ENCODE data around the gene MYBPC2. TPM values are rescaled to one million over a fixed set of nuclear protein-coding genes. Genes with fewer than 3 reads are reported as not detected.

MYBPC2 gene
- polyA plus RNA-seq, 1 of the 3 experiments (the other 2 are of a cell fraction), result not detected

DNA sequence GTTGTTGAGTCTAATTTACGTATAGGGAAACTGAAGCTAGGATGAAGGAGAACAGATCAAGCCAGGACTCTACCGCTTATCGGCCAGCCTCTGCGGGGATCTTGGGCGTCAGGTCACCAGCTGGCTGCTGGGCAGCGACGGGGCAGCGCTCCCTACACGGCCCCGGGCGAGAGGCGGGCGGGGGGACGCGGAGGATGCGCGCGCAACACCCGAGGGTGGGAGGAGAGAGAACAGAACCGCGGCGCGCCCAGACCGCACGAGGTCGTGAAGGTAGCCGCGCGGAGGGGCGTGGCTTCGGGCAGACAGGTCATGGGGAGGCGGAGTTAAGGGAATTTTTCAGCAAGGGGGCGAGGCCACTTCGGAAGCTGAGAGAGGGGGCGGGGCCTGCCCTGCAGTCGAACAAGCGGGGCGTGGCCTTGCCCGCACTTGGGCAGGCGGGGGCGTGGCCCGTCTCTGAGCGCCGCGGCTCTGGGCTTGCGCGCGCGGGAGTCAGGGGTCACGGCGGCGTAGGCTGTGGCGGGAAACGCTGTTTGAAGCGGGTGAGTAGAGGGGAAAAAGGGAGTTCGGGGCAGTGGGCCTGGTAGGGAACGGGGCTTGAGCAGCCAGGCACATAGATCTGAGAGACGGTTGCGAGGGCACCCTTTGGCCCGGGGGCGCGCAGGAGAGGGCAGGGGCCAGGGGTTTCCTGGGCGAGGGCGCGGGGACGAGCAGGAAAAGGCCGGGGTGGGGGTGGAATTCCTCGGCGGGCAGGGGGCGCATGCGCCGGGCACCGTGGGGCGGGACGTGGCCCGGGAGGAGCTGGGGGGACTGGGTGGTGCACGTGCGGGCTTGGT lies 48.6 kb upstream of the MYBPC2 start, which contains the start of gene POLD1:
Gene POLD1 (plus strand): TSS at position 496 of the 833 bp plus-strand sequence. CDS start 14,505 bp downstream, outside the sequence.
- ChIA-PET CTCF (interaction anchor here (0.6 to 1.8 kb wide), 11 partner anchors 8 to 173 kb away, joined by 3 to 9 read pairs (median 4); partner anchors contain the start of gene NR1H2), POLR2A (interaction anchor here (0.7 to 2.6 kb wide), 5 partner anchors 8 to 127 kb away, joined by 3 to 9 read pairs (median 3); partner anchors contain the start of genes JOSD2 and NR1H2)
- TF ChIP-seq CHD2 (IDR thresholded peaks at IDR 0.05; ENCODE audit: low read length, partially characterized antibody), result no peak
- TF ChIP-seq, protein P1, sequence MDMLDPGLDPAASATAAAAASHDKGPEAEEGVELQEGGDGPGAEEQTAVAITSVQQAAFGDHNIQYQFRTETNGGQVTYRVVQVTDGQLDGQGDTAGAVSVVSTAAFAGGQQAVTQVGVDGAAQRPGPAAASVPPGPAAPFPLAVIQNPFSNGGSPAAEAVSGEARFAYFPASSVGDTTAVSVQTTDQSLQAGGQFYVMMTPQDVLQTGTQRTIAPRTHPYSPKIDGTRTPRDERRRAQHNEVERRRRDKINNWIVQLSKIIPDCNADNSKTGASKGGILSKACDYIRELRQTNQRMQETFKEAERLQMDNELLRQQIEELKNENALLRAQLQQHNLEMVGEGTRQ (IDR thresholded peaks at IDR 0.05; ENCODE audit: borderline replicate concordance, low read depth, low read length), result no peak; the same call in 1 of the 2 replicates
- TF ChIP-seq, protein P2, sequence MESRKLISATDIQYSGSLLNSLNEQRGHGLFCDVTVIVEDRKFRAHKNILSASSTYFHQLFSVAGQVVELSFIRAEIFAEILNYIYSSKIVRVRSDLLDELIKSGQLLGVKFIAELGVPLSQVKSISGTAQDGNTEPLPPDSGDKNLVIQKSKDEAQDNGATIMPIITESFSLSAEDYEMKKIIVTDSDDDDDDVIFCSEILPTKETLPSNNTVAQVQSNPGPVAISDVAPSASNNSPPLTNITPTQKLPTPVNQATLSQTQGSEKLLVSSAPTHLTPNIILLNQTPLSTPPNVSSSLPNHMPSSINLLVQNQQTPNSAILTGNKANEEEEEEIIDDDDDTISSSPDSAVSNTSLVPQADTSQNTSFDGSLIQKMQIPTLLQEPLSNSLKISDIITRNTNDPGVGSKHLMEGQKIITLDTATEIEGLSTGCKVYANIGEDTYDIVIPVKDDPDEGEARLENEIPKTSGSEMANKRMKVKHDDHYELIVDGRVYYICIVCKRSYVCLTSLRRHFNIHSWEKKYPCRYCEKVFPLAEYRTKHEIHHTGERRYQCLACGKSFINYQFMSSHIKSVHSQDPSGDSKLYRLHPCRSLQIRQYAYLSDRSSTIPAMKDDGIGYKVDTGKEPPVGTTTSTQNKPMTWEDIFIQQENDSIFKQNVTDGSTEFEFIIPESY (IDR thresholded peaks at IDR 0.05; ENCODE audit: borderline replicate concordance, low read depth), result peak; percentile 28; the same call in 1 of the 2 replicates
- TF ChIP-seq FOSL2 (IDR thresholded peaks at IDR 0.05; ENCODE audit: borderline replicate concordance, low read depth), result no peak
- TF ChIP-seq FOXM1 (IDR thresholded peaks at IDR 0.05; ENCODE audit: low read depth), result no peak
- TF ChIP-seq RFX5 (IDR thresholded peaks at IDR 0.05; ENCODE audit: low read length), result no peak
- TF ChIP-seq TCF12 (IDR thresholded peaks at IDR 0.05), result no peak; the same call in 1 of the 2 replicates
- TF ChIP-seq JUND (IDR thresholded peaks at IDR 0.05), result 0 out of 2 replicates have a peak, but pooled peaks have one; percentile 33
- TF ChIP-seq, protein P3, sequence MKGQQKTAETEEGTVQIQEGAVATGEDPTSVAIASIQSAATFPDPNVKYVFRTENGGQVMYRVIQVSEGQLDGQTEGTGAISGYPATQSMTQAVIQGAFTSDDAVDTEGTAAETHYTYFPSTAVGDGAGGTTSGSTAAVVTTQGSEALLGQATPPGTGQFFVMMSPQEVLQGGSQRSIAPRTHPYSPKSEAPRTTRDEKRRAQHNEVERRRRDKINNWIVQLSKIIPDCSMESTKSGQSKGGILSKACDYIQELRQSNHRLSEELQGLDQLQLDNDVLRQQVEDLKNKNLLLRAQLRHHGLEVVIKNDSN (IDR thresholded peaks at IDR 0.05; ENCODE audit: borderline replicate concordance, low read depth), result no peak; the same call in 1 of the 2 replicates
- peak; percentile 37 for TF ChIP-seq ELF1 (IDR thresholded peaks at IDR 0.05)
- TF ChIP-seq MEF2A (IDR thresholded peaks at IDR 0.05; ENCODE audit: borderline replicate concordance, low read depth), result no peak
- TF ChIP-seq, protein P4, sequence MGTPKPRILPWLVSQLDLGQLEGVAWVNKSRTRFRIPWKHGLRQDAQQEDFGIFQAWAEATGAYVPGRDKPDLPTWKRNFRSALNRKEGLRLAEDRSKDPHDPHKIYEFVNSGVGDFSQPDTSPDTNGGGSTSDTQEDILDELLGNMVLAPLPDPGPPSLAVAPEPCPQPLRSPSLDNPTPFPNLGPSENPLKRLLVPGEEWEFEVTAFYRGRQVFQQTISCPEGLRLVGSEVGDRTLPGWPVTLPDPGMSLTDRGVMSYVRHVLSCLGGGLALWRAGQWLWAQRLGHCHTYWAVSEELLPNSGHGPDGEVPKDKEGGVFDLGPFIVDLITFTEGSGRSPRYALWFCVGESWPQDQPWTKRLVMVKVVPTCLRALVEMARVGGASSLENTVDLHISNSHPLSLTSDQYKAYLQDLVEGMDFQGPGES (IDR thresholded peaks at IDR 0.05; ENCODE audit: low read depth, low read length), result no peak
- TF ChIP-seq MXI1 (IDR thresholded peaks at IDR 0.05; ENCODE audit: low read depth, low read length), result peak; percentile 75
- TF ChIP-seq, protein P5, sequence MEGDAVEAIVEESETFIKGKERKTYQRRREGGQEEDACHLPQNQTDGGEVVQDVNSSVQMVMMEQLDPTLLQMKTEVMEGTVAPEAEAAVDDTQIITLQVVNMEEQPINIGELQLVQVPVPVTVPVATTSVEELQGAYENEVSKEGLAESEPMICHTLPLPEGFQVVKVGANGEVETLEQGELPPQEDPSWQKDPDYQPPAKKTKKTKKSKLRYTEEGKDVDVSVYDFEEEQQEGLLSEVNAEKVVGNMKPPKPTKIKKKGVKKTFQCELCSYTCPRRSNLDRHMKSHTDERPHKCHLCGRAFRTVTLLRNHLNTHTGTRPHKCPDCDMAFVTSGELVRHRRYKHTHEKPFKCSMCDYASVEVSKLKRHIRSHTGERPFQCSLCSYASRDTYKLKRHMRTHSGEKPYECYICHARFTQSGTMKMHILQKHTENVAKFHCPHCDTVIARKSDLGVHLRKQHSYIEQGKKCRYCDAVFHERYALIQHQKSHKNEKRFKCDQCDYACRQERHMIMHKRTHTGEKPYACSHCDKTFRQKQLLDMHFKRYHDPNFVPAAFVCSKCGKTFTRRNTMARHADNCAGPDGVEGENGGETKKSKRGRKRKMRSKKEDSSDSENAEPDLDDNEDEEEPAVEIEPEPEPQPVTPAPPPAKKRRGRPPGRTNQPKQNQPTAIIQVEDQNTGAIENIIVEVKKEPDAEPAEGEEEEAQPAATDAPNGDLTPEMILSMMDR (IDR thresholded peaks at IDR 0.05), result no peak
- TF ChIP-seq NRF1 (IDR thresholded peaks at IDR 0.05; ENCODE audit: low read depth, low read length), result peak; percentile 76
- TF ChIP-seq RAD21 (IDR thresholded peaks at IDR 0.05; ENCODE audit: low read length), result no peak
- TF ChIP-seq EZH2phosphoT487 (IDR thresholded peaks at IDR 0.05; ENCODE audit: borderline replicate concordance, low read depth), result no peak
- TF ChIP-seq, protein P6, sequence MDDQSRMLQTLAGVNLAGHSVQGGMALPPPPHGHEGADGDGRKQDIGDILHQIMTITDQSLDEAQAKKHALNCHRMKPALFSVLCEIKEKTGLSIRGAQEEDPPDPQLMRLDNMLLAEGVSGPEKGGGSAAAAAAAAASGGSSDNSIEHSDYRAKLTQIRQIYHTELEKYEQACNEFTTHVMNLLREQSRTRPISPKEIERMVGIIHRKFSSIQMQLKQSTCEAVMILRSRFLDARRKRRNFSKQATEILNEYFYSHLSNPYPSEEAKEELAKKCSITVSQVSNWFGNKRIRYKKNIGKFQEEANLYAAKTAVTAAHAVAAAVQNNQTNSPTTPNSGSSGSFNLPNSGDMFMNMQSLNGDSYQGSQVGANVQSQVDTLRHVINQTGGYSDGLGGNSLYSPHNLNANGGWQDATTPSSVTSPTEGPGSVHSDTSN (IDR thresholded peaks at IDR 0.05), result peak; percentile 77
- TF ChIP-seq SMC3 (IDR thresholded peaks at IDR 0.05; ENCODE audit: low read depth, low read length), result no peak
- TF ChIP-seq, protein P7, sequence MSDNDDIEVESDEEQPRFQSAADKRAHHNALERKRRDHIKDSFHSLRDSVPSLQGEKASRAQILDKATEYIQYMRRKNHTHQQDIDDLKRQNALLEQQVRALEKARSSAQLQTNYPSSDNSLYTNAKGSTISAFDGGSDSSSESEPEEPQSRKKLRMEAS (IDR thresholded peaks at IDR 0.05; ENCODE audit: low read depth), result peak; percentile 88
- no peak; the same call in 1 of the 2 replicates for TF ChIP-seq GATA2 (CRISPR knock-in tag; IDR thresholded peaks at IDR 0.05)
- TF ChIP-seq EP300 (IDR thresholded peaks at IDR 0.05; ENCODE audit: borderline replicate concordance in 1 of 2, low read depth in 1 of 2, low read length in 1 of 2), result no peak
- TF ChIP-seq NFIC (IDR thresholded peaks at IDR 0.05; ENCODE audit: borderline replicate concordance), result no peak
- TF ChIP-seq TAF1 (IDR thresholded peaks at IDR 0.05; ENCODE audit: borderline replicate concordance, low read depth, low read length), result 0 out of 2 replicates have a peak, but pooled peaks have one; percentile 3

More for the DNA sequence above, 48.6 kb upstream of the MYBPC2 start, which contains the start of gene POLD1:
- 2% methylated on average over 59 of the region's 78 CpGs for WGBS (ENCODE audit: low lambda C conversion rate)
- peak within 1 kb of the TSS; percentile 76 to 89 for H3K27ac ChIP-seq (ENCODE audit: low read depth in 2 of 2, low read length in 1 of 2)
- DNase-seq, result peak; percentile 99
- H3K27me3 ChIP-seq (ENCODE audit: insufficient read depth), result no peaks in the 10 kb centered on the region
- H4K20me1 ChIP-seq (ENCODE audit: insufficient read depth), result peaks cover 4% of the 10 kb centered on the region; the same call in 1 of the 2 replicates
- H3K4me1 ChIP-seq (ENCODE audit: control insufficient read depth in 1 of 2, insufficient read depth in 2 of 2, low read depth in 1 of 2, low read length in 1 of 2), result peaks cover 0 to 13% of the 10 kb centered on the region in 2 experiments; a peak in 1 of 4 replicates
- peak within 1 kb of the TSS; percentile 74 for H3K9ac ChIP-seq
- peaks cover 43% of the 10 kb centered on the region for H3K79me2 ChIP-seq (ENCODE audit: insufficient read depth)
- H3K9me2 ChIP-seq, result no peaks in the 10 kb centered on the region
- H3F3A ChIP-seq (replicated peaks; ENCODE audit: insufficient read depth), result peaks cover 17% of the 10 kb centered on the region
- H3K4me3 ChIP-seq (ENCODE audit: low read depth in 2 of 2, low read length in 1 of 2), result peak within 1 kb of the TSS; percentile 56 to 88
- H3K4me2 ChIP-seq, result peak within 1 kb of the TSS; percentile 87
- no peaks in the 10 kb centered on the region for H3K9me3 ChIP-seq
- H3K36me3 ChIP-seq (replicated peaks in 1 of 2; ENCODE audit: control insufficient read depth in 1 of 2, insufficient read depth in 2 of 2, low read length in 1 of 2), result peaks cover 7 to 48% of the 10 kb centered on the region in 2 experiments
- H2AFZ ChIP-seq (ENCODE audit: low read depth), result peak within 1 kb of the TSS; percentile 74; the same call in 1 of the 2 replicates

Data from SK-N-SH (cell line).